PFSK-1 (cell line): ENCODE data around the gene SLC6A8.

Source experiments
- POLR2AphosphoS5 ChIP-seq: IDR thresholded peaks from 2 replicates; pipeline ENCODE4 v1.6.1; 2012; ENCODE audit warnings: low read depth, mild to moderate bottlenecking, control low read depth, low read length, moderate library complexity
- SIN3A ChIP-seq: IDR thresholded peaks from 2 replicates; pipeline ENCODE4 v1.6.1; 2012; ENCODE audit warnings: mild to moderate bottlenecking, low read length, moderate library complexity, borderline replicate concordance; ENCODE audit not compliant: insufficient read depth
- TAF1 ChIP-seq: IDR thresholded peaks from 2 replicates; pipeline ENCODE4 v1.6.1; 2012; ENCODE audit warnings: low read length, control low read depth, borderline replicate concordance; ENCODE audit not compliant: insufficient read depth
- TF ChIP-seq, protein P1 (sequence below), 2 experiments: IDR thresholded peaks; 2 replicates each; pipeline versions ENCODE4 v1.6.1 to v1.8.0; 2011 to 2012; ENCODE audit warnings: low read depth in 2 of 2, low read length in 2 of 2, control low read depth in 1 of 2, inconsistent platforms in 1 of 2, mild to moderate bottlenecking in 1 of 2, moderate library complexity in 1 of 2; ENCODE audit not compliant: insufficient read depth in 1 of 2

DNA sequence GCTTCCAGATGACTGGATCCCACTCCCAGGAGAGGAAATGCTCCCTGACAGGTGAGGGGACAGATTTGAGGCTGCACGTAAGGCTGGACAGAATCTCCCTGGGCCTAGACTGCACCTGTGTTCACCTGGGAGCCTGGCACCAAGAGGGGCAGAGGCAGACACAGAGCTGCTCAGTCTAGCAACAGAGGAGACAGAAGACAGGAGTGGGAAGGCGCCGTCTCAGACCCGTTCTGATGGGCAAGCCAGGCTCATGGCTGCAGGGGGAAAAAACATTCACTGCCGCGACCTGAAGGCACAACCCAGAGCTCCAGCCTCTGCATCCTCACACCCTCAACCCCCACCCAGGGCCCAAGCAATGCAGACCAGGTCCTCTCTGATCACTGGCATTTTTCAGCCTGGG is 19.7 kb downstream of the SLC6A8 start:
- no peak for TF ChIP-seq SIN3A
- TF ChIP-seq POLR2AphosphoS5 = no peak
- TF ChIP-seq, protein P1, sequence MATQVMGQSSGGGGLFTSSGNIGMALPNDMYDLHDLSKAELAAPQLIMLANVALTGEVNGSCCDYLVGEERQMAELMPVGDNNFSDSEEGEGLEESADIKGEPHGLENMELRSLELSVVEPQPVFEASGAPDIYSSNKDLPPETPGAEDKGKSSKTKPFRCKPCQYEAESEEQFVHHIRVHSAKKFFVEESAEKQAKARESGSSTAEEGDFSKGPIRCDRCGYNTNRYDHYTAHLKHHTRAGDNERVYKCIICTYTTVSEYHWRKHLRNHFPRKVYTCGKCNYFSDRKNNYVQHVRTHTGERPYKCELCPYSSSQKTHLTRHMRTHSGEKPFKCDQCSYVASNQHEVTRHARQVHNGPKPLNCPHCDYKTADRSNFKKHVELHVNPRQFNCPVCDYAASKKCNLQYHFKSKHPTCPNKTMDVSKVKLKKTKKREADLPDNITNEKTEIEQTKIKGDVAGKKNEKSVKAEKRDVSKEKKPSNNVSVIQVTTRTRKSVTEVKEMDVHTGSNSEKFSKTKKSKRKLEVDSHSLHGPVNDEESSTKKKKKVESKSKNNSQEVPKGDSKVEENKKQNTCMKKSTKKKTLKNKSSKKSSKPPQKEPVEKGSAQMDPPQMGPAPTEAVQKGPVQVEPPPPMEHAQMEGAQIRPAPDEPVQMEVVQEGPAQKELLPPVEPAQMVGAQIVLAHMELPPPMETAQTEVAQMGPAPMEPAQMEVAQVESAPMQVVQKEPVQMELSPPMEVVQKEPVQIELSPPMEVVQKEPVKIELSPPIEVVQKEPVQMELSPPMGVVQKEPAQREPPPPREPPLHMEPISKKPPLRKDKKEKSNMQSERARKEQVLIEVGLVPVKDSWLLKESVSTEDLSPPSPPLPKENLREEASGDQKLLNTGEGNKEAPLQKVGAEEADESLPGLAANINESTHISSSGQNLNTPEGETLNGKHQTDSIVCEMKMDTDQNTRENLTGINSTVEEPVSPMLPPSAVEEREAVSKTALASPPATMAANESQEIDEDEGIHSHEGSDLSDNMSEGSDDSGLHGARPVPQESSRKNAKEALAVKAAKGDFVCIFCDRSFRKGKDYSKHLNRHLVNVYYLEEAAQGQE (IDR thresholded peaks at IDR 0.05; ENCODE audit: insufficient read depth in 1 of 2, low read depth in 2 of 2, low read length in 2 of 2) = no peak
- TF ChIP-seq TAF1 = no peak
